Subcutaneous adipose tissue (tissue), 4 donors: ENCODE results near the gene IRAK1. TPM values are rescaled to one million over a fixed set of nuclear protein-coding genes. Genes with fewer than 3 reads are reported as not detected.

ENCODE experiments used
- CTCF ChIP-seq: fragments of 450-650 bp; IDR thresholded peaks from one replicate; pipeline ENCODE4 v1.5.1; 2016; ENCODE audit warnings: low read depth, mild to moderate bottlenecking, control low read depth, antibody characterized with exemption, moderate library complexity
- total RNA-seq, 4 donors: library from RNA; depleted of rRNA; stranded (reverse); fragments of >200 nt; gene quantifications; one replicate each; pipeline ENCODE4 v1.1.0, GENCODE V29; 2016

The IRAK1 gene
- total RNA-seq, 4 donors from 2014 or later = 42.7 to 74.4 (median 47.3) TPM

- TF ChIP-seq CTCF = no peak
Observed at GRCh38 chrX:154024271-154024670, 4.6 kb upstream of the IRAK1 start.

DNA sequence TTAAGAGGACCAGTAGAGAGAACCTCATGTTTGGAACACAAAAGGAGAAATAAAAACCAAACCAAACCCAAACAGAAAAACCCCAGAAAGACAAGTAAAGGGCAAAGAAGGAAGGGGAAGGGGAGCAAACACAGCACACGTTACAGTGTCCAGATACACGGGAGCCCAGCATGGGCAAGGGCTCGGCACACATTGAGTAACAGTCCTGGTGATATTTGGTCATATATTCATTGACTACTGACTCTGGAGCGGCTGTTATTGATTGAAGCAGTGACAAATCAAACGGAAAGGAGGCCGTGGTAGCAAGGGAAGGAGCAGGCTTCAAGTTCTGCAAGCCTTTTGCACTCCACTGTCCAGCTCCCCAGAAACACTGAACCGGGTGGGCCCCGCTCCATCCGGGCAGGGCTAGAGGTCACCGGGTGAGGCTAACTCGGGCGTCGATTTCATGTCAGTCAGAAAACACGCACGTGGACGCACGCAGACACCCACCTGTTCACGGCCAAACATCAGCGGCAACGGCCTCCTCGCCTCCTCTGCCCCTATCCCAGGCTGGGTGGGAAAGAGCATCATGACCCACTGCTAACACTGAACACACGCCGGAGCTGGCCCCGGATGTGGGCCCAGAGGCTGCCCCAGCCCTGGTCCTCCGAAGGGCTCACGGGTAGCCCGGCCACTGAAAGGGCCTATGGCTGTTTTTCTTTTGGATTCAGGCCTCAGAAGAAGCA, 3.7 kb upstream of the IRAK1 start:
- no peak for TF ChIP-seq CTCF

GRCh38 chrX:154022108-154022507, 2.4 kb upstream of the IRAK1 start:
- no peak for TF ChIP-seq CTCF

DNA sequence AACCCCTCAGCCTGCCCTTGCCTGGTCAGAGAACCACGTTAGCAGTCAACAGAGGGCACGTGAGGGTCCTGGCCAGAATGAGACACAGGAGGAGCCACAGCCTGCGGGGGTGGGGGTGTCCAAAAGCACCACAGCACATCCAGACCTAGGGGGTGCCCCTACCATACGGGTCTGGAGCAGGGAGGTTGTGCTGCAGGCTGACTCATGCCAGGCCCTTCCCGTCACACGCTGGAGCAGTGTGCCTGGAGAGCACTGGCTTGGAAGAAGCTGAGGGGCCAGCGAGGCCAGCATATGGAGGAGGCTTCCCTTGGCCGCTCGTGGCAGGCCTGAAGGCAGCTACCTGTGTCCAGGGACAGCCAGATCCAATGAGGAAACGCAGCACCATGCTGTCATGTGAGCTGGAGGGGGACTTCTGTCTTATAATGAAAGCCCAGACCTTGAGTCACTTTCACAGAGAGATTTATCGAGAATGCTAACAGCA, 1.5 kb upstream of the IRAK1 start:
- no peak for TF ChIP-seq CTCF

DNA sequence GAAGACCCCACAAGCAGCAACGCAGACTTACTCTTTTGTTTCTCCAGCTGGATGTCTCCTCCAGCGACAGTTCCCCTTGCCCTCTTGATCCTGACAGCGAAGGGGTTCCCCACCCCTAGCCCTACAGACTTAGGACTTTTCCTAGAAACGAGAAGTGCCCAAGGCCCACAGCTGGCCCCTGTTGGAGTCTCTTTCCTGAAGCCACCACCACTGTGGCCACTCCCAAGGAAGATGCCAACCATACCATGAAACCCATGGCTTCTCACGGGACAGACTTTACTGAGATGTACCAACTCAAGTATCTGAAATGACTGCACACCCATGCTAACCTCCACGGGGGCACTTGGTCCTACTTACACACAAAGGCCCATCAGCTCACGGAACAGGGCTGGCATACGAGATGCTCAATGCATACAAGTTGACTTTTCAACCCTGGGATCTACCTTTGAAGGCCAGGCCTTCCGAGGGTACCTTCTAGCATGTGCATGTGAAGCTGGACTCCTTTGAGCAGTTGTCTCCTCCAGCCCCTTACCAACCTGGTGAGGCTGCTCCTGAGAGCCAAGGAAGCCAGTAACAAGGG, 924 bp upstream of the IRAK1 start:
- TF ChIP-seq CTCF = no peak

DNA sequence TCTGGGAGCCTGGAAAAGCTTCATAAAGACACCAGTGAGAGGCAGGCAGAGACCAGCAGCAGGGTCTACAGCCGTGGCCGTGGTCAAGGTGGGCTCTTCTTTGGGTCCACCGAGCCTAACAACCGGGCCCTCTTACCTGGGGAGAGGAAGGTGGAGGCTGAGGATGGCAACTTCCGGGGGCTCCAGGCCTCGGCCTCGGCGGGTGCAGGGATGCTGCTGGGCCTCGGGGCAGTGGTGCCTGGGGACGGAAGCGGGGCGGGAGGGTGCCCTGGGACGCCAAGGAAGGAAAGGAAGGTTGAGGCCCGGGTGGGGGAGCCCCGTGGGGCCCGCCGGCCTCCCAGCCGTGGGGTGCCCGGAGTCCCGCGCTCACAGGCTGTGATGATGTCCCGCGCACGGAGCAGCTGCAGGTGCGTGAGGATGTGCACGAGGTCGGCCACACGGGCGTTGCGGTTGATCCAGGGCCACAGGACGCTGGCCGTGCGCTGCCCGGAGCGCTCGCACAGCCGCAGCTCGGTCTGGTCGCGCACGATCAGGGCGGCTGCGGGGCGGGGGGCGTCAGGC, 561 bp downstream of the IRAK1 start:
- TF ChIP-seq CTCF = no peak

DNA sequence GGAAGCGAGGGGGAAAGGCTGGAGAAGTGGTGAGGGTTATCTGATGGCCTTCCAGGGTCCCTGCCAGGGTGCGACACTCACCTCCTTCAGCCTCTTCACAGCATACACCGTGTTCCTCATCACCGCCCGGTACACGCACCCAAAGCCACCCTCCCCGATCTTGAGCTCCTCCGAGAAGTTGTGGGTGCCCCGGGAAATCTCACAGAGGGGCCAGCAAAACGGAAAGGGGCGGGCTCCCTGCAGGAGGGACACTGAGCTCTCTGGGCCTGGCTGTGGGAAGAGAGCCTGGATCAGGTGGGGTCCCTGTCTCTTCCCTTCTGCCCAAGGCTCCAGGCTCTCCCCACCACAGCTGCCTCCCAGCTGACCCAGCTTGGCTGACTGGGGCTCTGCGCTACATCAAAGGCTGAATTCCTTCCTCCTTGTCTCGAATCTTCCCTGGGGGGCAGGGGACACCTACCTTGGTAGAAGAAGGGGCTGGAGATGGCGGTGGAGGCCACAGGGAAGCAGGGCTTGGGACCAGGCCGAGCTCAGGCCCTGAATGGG, 1.1 kb downstream of the IRAK1 start:
- TF ChIP-seq CTCF = no peak
